NCI-H1436 (cell line): ENCODE data around the gene C1orf216.
"Not testable (repeated sequence)": the region's sequence is repeated elsewhere in the genome, so short reads cannot be mapped to it uniquely, and the experiment has no call there.

Source experiments
- DNase-seq: peaks from one replicate; lab custom pipeline; 2025; lab: John Stamatoyannopoulos, UW

Gene C1orf216, protein sequence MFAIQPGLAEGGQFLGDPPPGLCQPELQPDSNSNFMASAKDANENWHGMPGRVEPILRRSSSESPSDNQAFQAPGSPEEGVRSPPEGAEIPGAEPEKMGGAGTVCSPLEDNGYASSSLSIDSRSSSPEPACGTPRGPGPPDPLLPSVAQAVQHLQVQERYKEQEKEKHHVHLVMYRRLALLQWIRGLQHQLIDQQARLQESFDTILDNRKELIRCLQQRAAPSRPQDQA

DNA sequence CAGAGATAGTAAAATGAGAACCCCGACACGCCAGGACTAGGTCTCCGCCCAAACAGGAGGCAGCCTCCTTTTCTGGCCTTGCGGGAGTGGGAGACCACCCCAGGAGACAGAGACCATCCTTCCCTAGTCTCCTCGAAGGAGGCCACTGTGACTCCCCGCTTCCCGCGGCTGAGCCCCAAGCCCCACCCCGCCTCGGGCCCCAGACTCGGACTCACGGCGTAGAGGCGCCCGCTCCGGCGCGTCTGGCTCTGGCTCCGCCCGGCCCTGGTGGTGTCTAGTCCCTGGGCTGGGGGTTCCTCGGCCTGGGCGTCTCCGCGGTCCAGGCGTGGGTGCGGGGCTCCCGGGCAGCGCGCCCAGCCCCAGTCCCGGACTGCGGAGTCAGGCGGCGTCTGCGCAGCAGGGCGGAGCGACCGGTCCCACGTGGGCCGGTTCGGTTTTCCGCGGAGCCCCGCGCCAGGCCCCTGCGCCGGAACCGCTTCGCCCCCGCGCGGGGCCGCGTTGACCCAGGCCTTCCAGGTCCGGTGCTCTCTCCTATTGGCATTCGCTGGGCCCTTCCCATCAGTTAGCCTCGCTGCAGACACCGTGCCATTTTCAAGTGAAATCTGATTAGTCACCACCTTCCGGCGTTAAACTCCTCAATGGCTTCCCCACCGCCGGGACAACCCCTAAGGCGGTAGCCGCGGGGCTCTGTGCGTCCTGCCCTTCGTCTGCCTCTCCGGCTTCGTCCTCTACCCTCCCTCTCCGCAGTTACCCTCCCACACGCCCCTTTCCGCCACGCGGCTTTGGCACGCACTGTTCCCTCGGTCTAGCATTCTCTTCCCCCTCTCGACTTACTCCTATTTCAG, at the start of gene C1orf216:
C1orf216 (minus strand) TSS at position 393 of the 845 bp plus-strand sequence. CDS start 2,563 bp downstream, outside the sequence.
- DNase-seq, result peak; percentile 19

DNA sequence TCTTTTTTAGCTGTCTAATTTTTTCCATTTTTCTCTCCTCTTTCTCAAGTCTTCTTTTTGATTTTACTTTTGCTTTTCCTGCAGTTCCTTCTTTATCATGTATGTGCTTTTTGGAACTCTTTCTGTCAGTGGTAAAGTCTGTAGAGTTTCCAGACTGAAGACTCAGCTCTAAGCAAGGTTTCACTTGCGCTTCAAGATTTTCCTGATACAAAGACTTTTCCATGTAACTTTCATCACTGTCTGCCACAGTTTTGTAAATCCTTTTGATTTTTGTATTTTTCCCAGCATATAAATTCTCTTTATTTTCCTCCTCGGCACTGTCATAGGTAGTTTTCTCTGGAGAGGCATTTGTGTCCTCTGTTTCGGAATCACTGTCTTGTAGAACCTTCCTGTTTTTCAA, 45.6 kb upstream of the C1orf216 start:
- DNase-seq, result no peak

DNA sequence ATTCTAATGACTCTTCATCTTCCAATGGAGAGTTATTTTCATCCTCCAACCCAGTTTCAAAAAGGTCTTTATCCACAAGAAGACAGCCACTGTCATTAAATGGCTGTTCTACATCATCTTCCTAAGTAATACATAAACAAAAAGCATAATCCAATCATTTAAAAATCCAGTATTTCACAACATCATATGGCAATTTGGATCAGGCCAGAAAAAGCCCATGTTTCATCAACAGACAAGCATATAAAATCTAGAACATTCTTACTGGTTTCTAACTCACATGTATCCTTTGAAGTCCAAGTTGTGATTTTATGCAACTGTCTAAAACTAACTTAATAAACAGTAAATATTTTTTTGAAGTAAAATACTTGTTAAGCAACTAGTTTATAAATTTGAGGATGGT, 44.5 kb upstream of the C1orf216 start:
- no peak for DNase-seq

DNA sequence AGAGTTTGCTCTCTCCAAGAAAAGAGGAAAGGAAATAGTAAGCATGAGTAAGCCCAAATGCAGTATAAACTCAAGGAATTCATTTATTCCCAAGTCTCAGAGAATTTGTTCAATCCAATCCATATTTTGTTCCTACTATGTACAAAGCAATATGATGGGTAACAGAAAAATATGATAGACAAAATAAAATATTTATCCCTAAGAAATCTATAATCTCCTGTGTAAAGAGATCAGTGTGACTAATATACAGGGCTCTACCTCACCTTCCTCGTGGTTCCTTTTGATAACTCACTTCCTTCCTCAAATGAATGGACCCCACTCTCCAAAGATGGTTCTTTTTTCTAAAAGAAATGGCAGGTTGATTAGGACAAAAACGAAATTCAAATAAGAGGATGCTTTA, 43.5 kb upstream of the C1orf216 start:
- no peak for DNase-seq

DNA sequence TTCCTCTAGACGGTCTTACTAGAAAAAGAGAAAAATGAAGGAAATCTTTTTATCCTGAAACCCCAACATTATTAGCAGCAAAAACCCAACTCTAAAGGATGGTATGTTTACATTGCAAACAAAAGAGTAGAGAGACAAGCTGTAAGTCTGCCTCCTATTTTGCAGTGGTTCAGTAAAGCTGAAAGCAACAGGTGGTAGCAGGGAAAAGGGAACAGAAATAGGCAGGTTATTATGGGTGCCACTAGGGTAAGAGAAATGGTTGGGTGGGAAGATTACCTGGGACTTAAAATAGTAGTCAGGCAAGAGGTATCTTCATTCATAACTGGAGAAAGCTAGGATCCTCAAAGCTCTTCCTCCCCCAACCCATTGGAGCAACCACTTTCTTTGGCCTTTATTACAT, 37.4 kb upstream of the C1orf216 start:
- no peak for DNase-seq

DNA sequence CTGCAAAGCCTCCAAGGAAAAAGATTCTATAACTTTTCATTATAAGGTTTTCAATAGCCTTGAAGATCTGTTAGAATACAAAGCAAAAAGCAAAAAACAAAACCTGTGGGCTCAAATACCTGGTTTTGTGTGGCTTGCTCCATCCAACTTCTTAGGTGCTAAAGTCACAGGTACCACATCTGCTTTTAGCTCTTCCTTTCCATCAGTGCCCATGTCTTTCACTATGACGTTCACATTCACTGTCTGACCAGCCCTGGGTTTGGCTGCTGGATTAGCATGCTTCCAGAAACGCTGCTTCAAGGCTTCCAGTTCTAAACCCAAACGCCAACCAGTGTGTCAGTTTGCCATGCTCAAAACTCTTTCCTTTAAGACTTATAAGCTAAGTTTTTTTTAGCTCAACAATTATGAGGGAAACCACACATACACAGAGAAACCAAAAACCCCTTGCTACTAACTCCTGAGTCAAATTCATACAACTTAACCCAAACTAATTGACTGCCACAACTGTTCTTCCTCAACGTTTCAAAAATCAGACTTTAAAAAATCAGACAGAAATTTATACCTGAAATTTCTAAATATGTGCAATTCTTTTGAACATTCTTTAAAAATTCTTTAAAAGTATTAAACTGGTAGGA, 35.1 kb upstream of the C1orf216 start:
- DNase-seq, result no peak

DNA sequence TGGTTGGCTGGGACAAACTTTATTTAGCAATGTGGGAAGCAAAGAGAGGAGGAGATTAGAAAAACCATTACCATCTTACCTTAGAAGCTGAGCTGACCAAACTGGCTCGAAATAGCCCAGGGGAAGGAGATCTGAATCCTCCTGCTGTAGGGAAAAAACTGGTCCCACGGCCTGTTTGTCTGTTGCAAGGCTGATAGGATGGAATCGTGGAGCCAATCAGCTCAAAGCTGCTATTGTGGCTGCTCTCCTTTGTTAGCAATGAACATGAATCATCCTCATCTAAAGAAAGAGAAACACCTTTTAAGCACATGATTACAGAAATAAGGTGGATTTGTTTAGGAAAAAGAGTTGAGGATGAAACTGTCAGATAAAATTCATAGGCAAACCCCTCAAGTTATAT, 29.6 kb upstream of the C1orf216 start:
- no peak for DNase-seq

DNA sequence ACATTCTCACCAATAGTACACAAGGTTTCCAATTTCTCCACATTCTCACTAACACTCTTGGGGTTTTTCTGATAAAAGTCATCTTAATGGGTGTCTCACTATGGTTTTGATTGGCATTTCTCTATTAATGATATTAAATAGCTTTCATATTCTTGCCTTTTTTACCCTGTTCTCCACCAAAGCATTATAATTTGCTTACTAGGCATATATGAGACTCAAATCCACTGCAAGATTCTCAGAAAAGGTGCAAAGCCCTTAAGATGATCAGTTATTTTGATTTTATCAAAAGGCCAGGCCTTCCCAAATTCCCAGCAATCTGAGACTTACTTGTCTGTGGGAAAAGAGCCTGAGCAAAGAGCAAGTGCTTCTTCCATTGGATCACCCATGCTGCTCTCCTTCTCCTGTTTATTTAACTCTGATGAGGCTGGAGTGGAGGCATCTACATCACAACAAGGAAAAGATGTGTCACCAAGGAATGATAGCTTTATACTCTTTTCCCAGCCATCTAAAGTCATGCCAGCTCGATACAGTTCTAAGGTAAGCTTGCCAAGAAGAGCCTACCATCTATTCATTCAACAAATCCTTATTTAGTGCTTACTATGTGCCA, 26.5 kb upstream of the C1orf216 start:
- DNase-seq, result no peak

DNA sequence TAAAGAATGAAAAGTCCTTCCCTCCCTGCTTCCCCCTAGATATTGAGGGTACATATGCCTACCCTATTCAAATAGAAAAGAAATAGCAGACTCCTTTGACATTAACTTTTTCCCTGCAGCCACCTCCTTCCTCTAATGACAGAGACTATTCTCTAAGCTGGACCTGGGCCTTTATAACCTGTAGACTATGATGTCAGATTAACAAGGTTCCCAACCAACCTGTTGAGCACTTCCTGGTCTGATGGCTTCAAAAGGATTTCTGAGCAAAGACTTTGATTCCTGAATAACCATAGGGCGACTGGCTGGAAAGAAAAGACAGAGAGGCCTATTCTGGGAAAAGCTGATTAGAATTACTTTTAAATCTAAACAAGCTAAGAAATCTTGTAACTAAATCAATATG, 18.4 kb upstream of the C1orf216 start:
- DNase-seq, result no peak

DNA sequence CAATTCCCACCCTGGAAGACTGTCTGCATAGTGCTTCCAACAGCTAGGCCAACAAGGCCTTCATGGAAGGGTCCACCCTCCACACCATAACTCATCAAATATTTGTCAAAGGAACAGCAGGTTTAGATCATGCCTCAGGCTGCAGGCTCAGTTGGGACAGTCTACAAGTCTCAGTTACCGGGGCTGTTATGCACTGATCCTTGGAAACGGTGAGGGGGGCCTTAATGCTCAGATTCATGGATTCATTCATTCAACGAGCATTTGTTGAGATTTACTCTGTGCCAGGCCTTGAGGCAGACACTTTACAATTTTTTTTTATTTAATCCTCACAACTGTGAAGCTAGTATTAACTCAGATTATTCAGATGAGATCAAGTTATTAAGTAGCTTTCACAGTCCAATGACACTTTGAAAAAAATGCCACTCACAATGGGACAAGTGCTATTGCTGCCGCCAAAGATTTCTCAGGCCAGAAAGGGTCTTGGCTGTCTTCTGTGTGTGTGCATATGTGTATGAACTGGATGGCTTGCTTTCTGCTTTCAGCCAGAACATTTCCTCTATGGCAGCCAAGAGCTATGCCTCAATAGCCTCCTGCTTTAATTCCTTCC, 8.9 kb upstream of the C1orf216 start:
- no peak for DNase-seq

DNA sequence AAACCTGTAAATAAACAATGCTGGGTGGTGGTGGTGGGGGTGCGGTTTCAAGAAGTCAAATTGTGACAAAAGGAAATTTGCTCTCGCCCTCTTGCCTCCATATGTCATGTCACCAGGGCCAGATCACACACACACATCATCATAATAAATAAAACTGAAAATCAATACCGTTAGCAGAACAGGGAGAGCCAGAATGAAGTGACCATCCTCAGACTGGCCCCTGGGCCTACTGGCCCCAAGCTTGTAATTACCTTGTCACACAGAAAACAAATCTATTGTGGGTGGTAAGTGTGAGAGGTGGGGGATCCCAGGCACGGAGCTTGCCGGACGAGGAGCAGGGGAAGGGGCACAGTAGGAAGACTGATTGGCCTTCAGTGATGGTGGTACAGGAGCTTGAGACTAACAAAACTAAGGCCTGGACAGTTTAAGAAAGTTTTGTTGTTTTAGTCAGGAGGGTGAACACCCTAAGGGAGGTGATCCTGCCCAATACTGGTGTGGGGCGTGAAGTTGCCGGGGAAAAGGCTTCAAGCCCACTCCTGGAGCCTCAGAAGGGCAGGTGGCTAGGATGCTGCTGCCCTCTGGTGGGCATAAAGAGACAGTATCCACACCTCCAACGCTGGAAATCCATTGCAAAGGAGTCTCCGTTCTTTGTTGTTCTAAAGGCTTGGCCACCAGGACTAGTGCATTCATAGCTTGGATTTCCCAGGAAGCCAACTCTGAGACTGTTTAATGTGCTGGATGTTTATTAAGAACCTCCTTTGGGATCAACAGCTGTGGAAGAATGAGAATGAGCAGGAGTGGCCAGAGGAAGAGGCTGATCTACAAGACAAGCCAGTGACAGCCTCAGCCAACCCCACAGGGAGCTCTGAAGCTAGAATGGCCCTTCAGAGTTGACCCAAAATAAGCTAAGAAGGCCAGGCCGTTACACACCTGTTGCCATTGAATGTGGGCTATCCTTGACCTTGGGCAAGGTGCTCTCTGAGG, 8.1 kb upstream of the C1orf216 start:
- DNase-seq, result peak; percentile 28

DNA sequence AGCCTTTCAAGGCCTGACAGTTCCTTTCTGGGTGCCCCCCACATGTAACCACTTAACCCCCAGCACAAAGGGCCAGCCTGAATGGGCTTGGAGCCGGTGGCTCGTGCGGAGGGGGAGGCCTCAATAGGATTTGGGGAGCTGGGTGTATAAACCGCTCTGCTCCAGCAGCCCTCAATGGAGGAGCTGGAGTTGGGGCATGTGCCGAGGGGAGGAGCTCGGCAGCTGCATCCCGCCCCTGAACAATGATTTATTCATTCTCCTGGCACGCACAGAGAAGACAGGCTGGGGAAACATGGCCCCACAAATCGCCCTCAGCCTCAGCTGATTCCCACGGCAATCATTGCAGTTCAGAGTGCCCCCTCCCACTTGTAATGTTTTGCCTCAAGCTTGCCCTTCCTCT, 6.9 kb upstream of the C1orf216 start:
- DNase-seq, result no peak

DNA sequence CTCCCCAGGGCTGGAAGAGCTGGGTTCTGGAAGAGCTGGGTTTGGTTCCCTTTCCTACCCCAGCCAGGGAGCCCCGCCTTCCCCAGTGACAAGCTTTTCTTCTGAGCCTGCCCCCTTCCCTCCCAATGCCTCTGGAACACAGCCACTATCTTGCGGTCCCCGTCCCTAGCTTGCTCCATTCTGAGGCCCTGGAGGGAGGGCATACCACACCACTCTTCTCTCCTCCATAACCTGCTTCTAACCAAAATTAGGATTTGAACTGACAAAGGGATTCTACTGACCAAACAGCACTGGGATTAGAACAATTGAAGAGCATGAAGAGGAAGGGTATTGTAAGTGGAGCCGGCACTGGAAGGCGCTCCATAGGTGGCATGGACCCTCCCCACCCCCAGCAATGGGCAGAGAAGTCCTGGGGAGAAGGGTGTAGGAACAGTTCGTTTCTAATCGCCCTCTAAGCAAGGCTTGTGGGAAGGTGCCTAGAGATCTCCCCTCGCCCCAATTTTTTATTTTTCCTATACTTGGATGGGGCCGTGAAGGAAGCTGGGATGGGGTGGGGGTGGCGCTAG, 690 bp downstream of the C1orf216 start:
- DNase-seq, result peak; percentile 3

DNA sequence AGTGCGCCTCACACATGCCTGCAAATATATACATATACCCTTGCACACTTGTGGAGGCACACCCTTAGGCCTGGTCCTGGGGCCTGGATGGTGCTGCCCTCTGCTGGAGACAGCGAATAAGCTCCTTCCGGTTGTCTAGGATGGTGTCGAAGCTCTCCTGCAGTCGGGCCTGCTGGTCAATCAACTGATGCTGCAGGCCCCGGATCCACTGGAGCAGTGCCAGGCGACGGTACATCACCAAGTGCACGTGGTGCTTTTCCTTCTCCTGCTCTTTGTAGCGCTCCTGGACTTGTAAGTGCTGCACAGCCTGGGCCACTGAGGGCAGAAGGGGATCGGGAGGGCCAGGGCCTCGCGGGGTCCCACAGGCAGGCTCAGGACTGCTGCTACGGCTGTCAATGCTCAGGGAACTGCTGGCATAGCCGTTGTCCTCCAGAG, 3.1 kb downstream of the C1orf216 start:
- DNase-seq, result peak; percentile 71

DNA sequence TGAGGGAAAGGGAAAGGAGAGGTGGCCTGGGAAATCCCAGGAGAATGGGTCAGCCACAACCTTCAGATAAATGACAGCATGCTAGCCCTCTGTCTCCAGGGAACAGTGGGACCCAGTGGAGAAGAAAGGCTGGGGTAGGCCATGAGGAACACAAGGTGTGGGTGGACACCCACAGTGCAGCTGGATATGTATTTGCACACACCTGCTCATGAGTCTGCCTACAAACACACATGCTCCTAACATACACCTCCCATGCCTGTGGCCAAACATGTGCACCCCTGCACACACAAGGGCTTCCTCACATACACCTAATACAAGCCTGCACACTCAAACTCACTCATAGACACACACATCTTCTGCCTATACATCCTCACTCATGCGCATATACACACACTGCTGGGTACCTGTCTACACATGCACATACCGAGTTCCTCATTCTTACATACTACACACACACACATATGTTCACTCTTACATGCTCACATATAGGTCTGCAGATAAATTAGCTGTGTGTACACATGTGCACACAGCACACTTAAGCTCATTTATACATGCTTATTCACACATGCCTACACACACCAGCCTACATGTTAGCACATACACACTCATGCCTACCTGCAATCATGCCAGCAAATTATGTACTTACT, 3.6 kb downstream of the C1orf216 start:
- no peak for DNase-seq

DNA sequence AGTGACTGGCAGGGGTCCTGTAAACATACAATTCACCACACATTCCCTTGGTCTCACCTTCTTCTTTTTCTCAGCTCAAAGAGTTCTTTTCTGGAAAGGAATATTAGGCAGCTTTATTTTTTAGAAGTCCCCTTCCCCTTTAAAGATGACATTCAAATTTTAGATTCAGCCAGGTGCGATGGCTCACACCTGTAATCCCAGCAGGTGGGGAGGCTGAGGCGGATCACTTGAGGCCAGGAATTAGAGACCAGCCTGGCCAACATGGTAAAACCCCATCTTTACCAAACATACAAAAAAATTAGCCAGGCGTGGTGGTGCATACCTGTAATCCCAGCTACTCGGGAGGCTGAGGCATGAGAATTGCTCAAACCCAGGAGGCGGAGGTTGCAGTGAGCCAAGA, 7.6 kb downstream of the C1orf216 start:
- not testable (repeated sequence) for DNase-seq

DNA sequence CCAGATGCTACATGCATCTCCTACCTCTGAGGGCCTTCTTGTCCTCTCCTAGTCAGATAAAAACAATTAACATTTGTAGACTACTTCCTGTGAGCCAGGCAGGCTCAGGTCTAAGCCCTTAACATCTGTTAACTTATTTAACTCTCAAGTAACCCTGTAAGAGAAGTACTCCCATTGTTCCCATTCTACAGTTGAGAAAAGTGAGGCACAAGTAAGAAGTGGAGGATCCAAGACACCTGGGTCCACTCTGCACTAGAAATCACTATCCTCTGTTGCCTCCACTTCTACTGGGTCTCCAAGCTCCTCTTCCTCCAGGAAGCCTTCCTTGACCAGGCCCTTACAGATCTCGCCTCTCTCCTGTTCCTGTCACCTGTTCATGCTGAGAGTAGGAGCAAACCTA, 9.7 kb downstream of the C1orf216 start:
- no peak for DNase-seq

DNA sequence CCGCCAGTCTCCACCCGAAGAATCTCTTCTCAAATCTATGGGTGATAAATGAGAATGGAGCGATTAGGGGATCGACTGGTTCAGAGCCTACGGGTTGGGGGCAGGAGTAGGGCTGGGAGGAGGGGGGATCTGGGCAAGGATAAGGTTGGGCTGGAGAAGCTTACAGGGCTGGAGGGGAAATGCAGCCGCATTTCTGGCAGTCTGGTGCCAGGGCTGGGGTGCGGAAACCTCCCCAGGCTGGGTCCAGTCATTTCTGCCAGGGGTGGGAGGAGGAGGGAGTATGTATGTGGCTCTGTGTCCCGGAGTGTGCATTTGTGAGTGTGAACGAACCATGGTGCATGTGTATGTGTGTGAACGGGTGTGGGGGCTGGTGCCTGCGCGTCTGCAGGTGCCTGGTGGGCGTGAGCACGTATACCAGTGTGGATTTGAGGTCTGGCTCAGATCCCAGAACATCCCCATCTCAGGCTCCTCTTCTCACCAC, 10.2 kb downstream of the C1orf216 start:
- DNase-seq, result peak; percentile 49

DNA sequence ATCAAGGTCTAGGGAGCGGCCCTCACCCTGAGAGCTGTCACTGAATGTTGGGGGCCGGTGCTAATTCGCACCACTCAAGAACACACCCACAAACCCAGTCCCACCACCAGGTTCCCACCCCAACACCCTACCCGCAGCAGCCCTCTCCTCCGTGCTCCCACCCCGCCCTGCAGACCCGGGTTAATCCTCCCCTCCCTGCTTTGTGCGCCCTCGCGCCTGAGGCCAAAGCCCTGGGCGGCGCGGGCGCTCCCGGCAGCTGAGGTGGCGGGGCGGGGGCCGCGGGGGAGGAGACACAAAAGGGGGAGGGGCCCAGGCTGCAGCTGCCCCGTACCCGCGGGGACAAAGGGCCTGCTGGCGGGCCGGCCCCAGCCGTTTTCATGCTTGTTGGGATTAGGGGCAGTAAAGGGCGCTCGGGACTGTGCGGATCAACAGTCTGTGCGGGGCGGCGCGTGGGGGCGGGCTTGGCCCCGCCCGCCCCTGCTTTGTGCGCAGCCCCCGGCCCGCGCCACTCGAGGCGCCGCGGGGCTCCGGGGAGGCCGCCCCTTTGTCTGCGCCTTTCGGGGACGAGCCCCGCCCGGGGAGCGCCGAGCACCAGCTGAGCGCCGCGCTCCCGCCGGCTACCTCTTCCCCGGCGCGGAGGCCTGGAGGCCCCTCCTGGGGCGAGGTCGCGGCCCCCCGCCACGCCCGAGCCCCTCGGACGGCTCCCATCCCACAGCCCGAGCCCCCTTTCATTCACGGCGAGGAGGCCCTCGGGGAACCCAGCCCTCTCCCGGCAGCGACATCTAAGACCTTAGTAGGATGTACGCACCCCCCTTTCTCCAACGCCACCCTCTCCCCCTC, 10.9 kb downstream of the C1orf216 start:
- DNase-seq, result peak; percentile 83
